ENCODE results near the gene RPS29.
"Not testable (repeated sequence)": the region's sequence is repeated elsewhere in the genome, so short reads cannot be mapped to it uniquely, and the experiment has no call there.

RPS29 gene

GRCh38 chr14:49585803-49586672 is at the start of gene RPS29:
RPS29 (minus strand) TSS chr14:49586380; CDS start chr14:49586346, 34 bp downstream.
- peak; percentile 98 for DNase-seq (ENCODE audit: low spot score)

DNA sequence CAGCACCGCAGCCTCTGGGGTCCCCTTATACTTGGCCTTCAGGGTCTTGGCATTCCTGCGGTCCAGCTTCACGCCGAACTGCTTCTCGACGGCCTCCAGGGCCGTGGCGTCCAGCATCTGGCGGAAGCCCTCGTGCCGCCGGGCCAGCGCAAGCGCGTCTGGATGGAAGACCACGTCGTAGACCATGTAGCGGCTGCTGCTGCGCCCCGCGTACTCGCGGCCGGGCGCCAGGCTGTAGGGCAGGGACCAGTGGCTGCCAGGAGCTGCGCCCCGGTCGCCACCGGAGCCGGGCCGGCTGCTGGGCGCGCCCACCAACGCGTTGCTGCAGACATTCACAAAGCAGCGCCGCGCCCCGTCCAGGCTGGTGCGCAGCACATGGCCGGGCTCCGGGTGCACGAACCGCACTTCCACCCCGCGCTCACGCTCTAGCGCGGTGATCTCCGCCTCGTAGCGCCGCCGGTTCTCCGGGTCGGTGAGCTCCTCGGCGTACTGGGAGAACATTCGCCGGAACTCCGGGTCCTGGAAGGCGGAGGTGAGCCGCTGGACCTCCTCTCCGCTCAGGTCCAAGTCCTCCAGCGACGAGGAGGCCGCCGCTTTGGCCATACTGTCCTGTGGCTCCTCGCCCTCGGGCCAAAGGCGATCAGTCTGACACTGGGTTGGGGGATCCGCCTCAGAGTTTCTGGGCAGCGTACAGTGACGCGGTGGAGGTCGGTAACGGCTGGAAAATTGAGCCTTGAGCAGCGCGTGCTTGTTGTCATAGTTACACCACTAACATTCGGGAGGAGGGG is 48.6 kb upstream of the RPS29 start, which contains the start of gene DNAAF2:
Gene DNAAF2, minus strand, starts transcription at position 698 of the 788 bp plus-strand sequence. Its CDS starts 95 bp downstream, at position 603.
- peak; percentile 62 for DNase-seq (ENCODE audit: low spot score)

- peak; percentile 98 for DNase-seq (ENCODE audit: low spot score)
Observed at GRCh38 chr14:49633640-49634546, 47.7 kb upstream of the RPS29 start.

DNA sequence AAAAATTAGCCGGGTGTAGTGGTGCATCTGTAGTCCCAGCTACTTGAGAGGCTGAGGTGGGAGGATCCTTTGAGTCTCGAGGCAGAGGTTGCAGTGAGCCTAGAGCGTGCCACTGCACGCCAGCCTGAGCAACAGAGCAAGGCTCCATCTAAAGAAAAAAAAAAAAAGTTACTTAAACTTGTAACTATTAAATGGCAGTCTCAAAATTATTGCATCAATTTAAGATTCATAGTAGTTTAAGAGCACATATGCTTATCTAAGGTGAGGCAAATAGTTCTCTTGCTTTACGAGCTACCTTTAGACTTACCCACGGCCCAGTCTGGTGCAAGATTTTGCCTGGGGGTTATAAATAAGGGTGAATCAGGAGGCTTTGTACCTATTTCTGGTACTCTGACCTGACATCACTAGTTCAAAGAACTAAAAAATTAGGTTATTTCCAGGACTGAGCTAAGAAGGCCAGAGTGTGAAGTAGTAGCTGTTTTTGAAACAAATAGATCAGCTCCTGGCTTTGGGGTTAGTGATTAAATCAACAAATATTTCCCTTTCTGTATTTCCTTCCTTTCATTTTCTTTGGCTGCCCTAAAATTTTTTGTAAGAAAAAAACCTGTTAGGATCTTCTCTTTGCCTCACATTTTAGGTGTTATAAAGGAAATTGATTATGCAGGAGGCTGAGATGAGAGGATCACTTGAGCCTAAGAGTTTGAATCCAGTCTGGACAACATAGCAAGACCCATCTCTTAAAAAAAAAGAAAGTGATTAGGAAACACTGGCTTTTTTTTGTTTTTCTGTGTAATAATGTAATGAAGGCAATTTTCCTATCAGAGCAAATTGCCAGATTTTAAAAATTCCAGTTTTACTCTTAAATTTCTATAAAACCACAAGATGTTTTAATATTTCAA is 38.0 kb upstream of the RPS29 start:
- no peak for DNase-seq (ENCODE audit: low spot score)

DNA sequence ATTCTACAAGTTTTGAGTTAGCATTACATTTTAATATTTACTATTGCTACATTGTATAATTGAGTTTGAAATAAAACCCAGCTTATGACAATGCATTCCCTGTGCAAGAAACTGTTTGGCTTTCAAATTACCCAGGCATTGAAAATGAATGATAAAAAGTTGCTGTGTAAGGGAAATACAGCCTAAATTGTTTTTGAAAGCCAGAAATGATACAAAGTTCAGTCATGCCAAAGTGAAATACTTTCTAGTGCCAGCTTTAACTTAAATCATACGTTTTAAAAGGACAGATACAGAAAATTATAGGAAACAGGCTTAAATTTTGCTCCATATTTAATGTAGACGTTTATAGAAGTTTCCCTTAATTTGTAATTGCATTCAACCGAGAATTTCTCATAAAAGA is 37.2 kb upstream of the RPS29 start:
- DNase-seq (ENCODE audit: low spot score), result no peak

DNA sequence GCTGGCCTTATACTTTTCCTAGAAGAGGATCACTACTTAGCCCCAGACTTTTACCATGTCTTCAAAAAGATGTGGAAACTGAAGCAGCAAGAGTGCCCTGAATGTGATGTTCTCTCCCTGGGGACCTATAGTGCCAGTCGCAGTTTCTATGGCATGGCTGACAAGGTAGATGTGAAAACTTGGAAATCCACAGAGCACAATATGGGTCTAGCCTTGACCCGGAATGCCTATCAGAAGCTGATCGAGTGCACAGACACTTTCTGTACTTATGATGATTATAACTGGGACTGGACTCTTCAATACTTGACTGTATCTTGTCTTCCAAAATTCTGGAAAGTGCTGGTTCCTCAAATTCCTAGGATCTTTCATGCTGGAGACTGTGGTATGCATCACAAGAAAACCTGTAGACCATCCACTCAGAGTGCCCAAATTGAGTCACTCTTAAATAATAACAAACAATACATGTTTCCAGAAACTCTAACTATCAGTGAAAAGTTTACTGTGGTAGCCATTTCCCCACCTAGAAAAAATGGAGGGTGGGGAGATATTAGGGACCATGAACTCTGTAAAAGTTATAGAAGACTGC is 35.9 kb upstream of the RPS29 start:
- DNase-seq (ENCODE audit: low spot score), result no peak

DNA sequence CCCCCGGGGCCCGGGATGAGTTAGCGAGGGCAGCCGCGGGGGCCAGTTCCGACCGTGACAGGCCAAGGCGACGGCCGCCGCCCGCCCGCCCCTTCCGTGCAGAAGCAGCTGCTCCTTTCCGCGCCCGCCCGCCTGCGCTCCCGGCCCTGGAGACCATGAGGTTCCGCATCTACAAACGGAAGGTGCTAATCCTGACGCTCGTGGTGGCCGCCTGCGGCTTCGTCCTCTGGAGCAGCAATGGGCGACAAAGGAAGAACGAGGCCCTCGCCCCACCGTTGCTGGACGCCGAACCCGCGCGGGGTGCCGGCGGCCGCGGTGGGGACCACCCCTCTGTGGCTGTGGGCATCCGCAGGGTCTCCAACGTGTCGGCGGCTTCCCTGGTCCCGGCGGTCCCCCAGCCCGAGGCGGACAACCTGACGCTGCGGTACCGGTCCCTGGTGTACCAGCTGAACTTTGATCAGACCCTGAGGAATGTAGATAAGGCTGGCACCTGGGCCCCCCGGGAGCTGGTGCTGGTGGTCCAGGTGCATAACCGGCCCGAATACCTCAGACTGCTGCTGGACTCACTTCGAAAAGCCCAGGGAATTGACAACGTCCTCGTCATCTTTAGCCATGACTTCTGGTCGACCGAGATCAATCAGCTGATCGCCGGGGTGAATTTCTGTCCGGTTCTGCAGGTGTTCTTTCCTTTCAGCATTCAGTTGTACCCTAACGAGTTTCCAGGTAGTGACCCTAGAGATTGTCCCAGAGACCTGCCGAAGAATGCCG is 35.1 kb upstream of the RPS29 start:
- peak; percentile 71 for DNase-seq (ENCODE audit: low spot score)

DNA sequence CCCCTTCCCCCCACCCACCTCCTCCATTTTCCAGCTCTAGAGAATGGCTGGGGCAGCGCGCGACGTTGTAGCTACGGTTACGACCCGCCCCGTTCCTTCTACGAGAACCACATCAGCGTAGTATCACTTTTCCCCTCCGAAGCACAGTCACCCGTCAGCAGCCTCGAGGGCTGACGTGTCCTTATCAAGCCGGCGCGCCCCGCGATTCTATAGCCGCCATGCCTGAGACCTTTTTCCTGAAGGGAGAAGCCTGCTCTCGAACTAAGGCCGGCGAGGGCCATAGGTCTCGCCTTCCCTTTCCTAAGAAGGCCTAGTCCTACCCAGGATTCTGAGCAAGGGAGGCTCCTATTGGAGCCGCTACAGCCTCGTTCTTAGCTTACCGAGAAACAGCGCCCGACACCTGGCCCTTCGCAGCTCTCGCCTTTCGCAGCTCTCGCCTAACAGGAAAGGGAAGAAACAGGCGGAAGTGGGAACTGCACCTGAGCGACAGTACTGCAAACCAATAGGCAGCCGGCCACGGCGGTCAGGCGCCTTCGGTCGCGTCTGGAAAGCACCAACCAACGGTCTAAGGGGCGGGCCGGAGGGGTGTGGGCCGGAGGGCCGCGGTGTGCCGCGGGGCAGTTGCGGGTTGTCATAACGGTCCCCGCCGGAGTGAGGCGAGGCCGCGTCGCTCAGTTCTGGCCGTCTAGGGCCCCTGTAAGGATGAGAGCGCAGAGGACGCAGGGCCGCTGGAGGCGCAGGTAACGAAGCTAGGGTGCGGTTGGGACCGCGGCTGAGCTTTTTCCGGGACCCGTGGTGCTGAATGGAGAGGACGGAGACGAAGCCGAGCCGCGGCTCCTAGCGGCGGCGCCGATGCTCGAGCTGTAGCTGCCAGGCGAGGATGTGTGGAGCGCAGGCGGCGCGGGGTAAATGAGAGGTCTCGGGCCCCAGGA is 34.3 kb upstream of the RPS29 start, which contains the start of the genes MGAT2 and RPL36AL:
Gene MGAT2, plus strand, starts transcription at position 618 of the 932 bp plus-strand sequence. CDS start 470 bp downstream, outside the sequence.
Gene RPL36AL, minus strand, starts transcription at position 445 of the 932 bp plus-strand sequence. CDS start 1,522 bp downstream, outside the sequence.
- peak; percentile 98 for DNase-seq (ENCODE audit: low spot score)

DNA sequence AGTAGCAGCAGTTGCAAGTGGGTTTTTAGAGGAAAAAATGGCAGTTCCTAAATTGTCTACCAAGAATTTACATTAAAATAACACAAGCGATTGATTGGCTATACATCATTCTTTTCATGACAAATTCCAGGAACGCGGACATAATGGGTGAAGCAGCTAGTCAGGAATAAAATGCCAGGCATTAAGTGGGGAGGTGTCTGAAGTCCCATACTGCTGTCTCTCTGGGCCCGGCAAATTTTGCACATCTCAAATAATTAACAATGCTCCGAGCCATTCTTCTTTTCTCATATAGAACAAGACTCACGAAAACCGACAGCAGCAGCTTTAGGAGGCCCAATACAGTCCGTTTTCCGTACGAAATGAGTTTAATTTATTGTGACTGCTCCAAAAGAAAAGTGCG is 33.5 kb upstream of the RPS29 start:
- DNase-seq (ENCODE audit: low spot score), result no peak

DNA sequence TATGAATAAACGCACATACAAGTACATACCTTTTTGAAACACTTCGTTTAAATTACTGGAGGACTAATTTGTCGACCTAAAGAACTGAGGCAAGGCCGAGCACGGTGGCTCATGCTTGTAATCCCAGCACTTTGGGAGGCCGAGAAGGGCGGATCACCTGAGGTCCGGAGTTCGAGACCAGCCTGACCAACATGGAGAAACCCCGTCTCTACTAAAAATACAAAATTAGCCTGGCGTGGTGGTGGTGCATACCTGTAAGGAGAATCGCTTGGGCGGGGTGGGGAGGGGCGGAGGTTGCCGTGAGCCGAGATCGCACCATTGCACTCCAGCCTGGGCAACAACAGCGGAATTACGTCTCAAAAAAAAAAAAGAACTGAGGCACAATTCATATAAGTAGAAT is 33.1 kb upstream of the RPS29 start:
- not testable (repeated sequence) for DNase-seq (ENCODE audit: low spot score)

DNA sequence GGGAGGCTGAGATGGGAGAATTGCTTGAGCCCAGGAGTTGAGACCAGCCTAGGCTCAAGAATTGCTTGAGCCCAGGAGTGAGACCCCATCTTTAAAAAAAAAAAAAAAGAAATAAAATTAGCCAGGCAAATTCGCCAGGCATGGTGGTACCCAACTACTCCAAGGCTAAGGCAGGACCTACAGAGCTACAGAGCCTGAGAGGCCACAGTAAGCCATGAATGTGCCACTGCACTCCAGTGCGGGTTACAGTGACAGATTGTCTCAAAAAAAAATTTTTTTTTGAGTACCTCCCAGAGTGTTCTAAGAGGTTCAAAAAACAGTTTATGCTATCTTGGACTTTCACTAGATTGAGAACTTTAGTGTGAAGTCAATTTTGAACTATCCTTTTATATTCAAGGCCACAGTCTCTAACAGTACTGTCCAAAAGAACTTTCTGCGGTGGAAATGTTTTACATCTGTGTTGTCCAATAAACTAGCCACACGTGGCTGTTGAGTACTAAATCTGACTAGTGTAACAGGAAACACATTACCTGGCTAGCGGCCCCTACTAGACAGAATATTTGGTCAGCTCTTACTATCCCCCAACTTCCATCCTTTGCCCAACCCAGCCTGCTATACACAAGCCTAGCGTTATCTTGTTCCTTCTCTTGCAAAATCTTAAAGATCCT is 31.8 kb upstream of the RPS29 start:
- DNase-seq (ENCODE audit: low spot score), result no peak

DNA sequence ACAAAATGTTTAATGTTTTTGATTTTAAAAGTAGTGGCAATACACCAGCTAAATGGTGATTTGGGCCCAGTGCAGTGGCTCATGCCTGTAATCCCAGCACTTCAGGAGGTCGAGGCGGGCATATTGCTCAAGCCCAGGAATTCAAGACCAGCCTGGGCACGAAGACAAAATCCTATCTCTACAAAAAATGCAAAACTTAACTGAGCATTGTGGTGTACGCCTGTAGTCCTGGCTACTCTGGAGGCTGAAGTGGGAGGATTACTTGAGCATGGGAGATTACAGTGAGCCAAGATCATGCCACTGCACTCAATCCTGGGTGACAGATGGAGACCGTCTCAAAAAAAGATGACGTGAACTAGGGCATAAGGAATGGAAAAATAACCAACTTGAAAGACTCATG is 29.6 kb upstream of the RPS29 start:
- no peak for DNase-seq (ENCODE audit: low spot score)

GRCh38 chr14:49614196-49614595 is 28.0 kb upstream of the RPS29 start:
- no peak for DNase-seq (ENCODE audit: low spot score)

GRCh38 chr14:49612671-49613070 is 26.5 kb upstream of the RPS29 start:
- no peak for DNase-seq (ENCODE audit: low spot score)

DNA sequence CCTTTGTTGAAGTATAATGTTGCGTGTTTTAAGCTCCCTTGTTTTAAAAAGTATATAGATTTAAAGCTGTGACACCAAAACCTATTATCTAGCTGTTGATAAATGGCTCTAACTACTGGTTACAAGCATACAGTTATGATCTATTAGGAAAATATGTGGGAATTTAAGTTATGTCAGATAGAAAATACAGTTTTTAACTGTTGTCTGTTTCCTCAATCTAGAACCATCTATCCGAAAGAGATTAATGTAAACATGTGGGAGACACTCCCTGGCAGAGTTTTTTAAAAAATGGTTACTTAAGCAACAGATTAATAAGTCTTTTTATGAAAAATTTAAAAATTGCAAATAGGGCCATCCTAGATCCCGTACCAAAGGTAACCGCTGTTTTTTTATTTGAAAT is 26.1 kb upstream of the RPS29 start:
- no peak for DNase-seq (ENCODE audit: low spot score)

DNA sequence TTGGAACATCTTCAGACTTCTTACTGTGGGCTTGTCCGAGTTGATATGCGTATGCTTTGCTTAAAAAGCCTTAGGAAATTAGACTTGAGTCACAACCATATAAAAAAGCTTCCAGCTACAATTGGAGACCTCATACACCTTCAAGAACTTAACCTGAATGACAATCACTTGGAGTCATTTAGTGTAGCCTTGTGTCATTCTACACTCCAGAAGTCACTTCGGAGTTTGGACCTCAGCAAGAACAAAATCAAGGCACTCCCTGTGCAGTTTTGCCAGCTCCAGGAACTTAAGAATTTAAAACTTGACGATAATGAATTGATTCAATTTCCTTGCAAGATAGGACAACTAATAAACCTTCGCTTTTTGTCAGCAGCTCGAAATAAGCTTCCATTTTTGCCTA is 21.4 kb upstream of the RPS29 start:
- DNase-seq (ENCODE audit: low spot score), result no peak

- peak; percentile 84 for DNase-seq (ENCODE audit: low spot score)
Observed at GRCh38 chr14:49598485-49599300, 12.5 kb upstream of the RPS29 start, which contains the start of gene LRR1. LRR1 (plus strand) TSS chr14:49598940; CDS start chr14:49599021, 81 bp downstream.

Measured in Ammon's horn (tissue), 1 donor.